HG03039 (cell line): ENCODE measurements around the gene NECTIN3.

Experiments
- ATAC-seq: cut with Tn5 transposase; IDR thresholded peaks from one replicate; pipeline ENCODE4 v1.9.1; 2021; ENCODE audit warnings: mild to moderate bottlenecking, moderate library complexity; ENCODE audit not compliant: unreplicated experiment

The NECTIN3 gene

GRCh38 chr3:111081008-111081545 lies 9.5 kb downstream of the NECTIN3 start:
- ATAC-seq, result no peak

GRCh38 chr3:111084911-111085310 lies 13.3 kb downstream of the NECTIN3 start:
- ATAC-seq, result no peak

- ATAC-seq, result no peak
These were observed 16.4 kb downstream of the NECTIN3 start for GRCh38 chr3:111087924-111088469.

- ATAC-seq, result no peak
These were observed 25.0 kb downstream of the NECTIN3 start for GRCh38 chr3:111096487-111097209.

- ATAC-seq, result no peak
These were observed 32.2 kb downstream of the NECTIN3 start for GRCh38 chr3:111103807-111104206.

- ATAC-seq, result no peak
These were observed 35.5 kb downstream of the NECTIN3 start for GRCh38 chr3:111106993-111107661.

- no peak for ATAC-seq
These were observed 36.0 kb downstream of the NECTIN3 start for GRCh38 chr3:111107662-111108035.

GRCh38 chr3:111112913-111113312 lies 41.3 kb downstream of the NECTIN3 start:
- ATAC-seq, result no peak

- no peak for ATAC-seq
These were observed 57.3 kb downstream of the NECTIN3 start for GRCh38 chr3:111128884-111129283.

- ATAC-seq, result no peak
These were observed 59.2 kb downstream of the NECTIN3 start for GRCh38 chr3:111130827-111131226.

- no peak for ATAC-seq
These were observed 62.7 kb downstream of the NECTIN3 start for GRCh38 chr3:111134302-111134701.

GRCh38 chr3:111151438-111151837 lies 79.8 kb downstream of the NECTIN3 start:
- no peak for ATAC-seq

GRCh38 chr3:111152496-111152895 lies 80.9 kb downstream of the NECTIN3 start:
- no peak for ATAC-seq

GRCh38 chr3:111156517-111156916 lies 84.9 kb downstream of the NECTIN3 start:
- no peak for ATAC-seq

- no peak for ATAC-seq
These were observed 87.8 kb downstream of the NECTIN3 start for GRCh38 chr3:111159391-111159790.

GRCh38 chr3:111164621-111165020 lies 93.0 kb downstream of the NECTIN3 start:
- ATAC-seq, result no peak

GRCh38 chr3:111165411-111165810 lies 93.8 kb downstream of the NECTIN3 start:
- ATAC-seq, result no peak

- no peak for ATAC-seq
These were observed 101.8 kb downstream of the NECTIN3 start for GRCh38 chr3:111173328-111173900.

GRCh38 chr3:111173906-111174305 lies 102.3 kb downstream of the NECTIN3 start:
- ATAC-seq, result no peak

GRCh38 chr3:111190518-111190917 lies 118.9 kb downstream of the NECTIN3 start:
- no peak for ATAC-seq

- no peak for ATAC-seq
These were observed 121.9 kb downstream of the NECTIN3 start for GRCh38 chr3:111193472-111193871.

- ATAC-seq, result no peak
These were observed 122.4 kb downstream of the NECTIN3 start for GRCh38 chr3:111194048-111194447.
